Keratinocyte (primary cell): Measurements from ENCODE around the gene SYT2. TPM values are rescaled to one million over a fixed set of nuclear protein-coding genes. Genes with fewer than 3 reads are reported as not detected.

Experiments
- DNase-seq: peaks from one replicate; pipeline ENCODE4 v3.0.0-alpha.2; 2011; ENCODE audit warnings: low read depth, missing footprints, low spot score
- FAIRE-seq: peaks from 2 replicates; lab custom pipeline; 2011; peaks lifted over from hg19 to GRCh38; lab: Jason Lieb, UNC
- H2AFZ ChIP-seq: 2 replicates; pipeline ENCODE4 v1.6.0; 2012; ENCODE audit warnings: low read length, control low read depth, inconsistent platforms; ENCODE audit not compliant: control insufficient read depth
- H3K27ac ChIP-seq: 2 replicates; pipeline ENCODE4 v1.5.1; 2011; ENCODE audit warnings: low read length; ENCODE audit not compliant: control insufficient read depth, insufficient read depth
- H3K27me3 ChIP-seq: 3 replicates; pipeline ENCODE4 v1.6.0; 2011; ENCODE audit warnings: low read length; ENCODE audit not compliant: control insufficient read depth, insufficient read depth; ENCODE audit errors: extremely low read depth
- H3K36me3 ChIP-seq, 2 experiments: 2 replicates in 1 of 2; 3 replicates in 1 of 2; pipeline ENCODE4 v1.5.1; 2011; ENCODE audit warnings: low read length in 2 of 2, mild to moderate bottlenecking in 1 of 2; ENCODE audit not compliant: control insufficient read depth in 2 of 2, insufficient read depth in 2 of 2; ENCODE audit errors: extremely low read depth in 1 of 2
- H3K4me1 ChIP-seq: 3 replicates; pipeline ENCODE4 v1.5.1; 2011; ENCODE audit warnings: low read length; ENCODE audit not compliant: control insufficient read depth, insufficient read depth; ENCODE audit errors: extremely low read depth
- H3K4me2 ChIP-seq: 3 replicates; pipeline ENCODE4 v1.6.0; 2011; ENCODE audit warnings: low read depth, low read length; ENCODE audit not compliant: control insufficient read depth, insufficient read depth; ENCODE audit errors: extremely low read depth
- H3K4me3 ChIP-seq, 3 experiments: fragments of 200-600 bp in 1 of 3; sonication (generic) in 1 of 3; 2 replicates in 2 of 3; 3 replicates in 1 of 3; pipeline ENCODE4 v1.5.1; 2011 to 2016; ENCODE audit warnings: low read length in 3 of 3, mild to moderate bottlenecking in 3 of 3, control low read depth in 2 of 3, inconsistent platforms in 1 of 3, low read depth in 1 of 3, mixed read lengths in 1 of 3, mixed run types in 1 of 3, moderate library complexity in 1 of 3; ENCODE audit not compliant: control insufficient read depth in 2 of 3, insufficient read depth in 2 of 3; ENCODE audit errors: extremely low read depth in 1 of 3
- H3K79me2 ChIP-seq: 2 replicates; pipeline ENCODE4 v1.6.0; 2012; ENCODE audit warnings: low read length; ENCODE audit not compliant: control insufficient read depth, insufficient read depth
- H3K9ac ChIP-seq: 3 replicates; pipeline ENCODE4 v1.6.0; 2011; ENCODE audit warnings: low read length; ENCODE audit not compliant: control insufficient read depth, insufficient read depth; ENCODE audit errors: extremely low read depth
- H3K9me1 ChIP-seq: 3 replicates; pipeline ENCODE4 v1.6.0; 2011; ENCODE audit warnings: low read length; ENCODE audit not compliant: control insufficient read depth, insufficient read depth; ENCODE audit errors: extremely low read depth
- H3K9me3 ChIP-seq: 2 replicates; pipeline ENCODE4 v1.5.1; 2012; ENCODE audit warnings: low read depth, low read length; ENCODE audit not compliant: control insufficient read depth
- H4K20me1 ChIP-seq: 3 replicates; pipeline ENCODE4 v1.6.0; 2011; ENCODE audit warnings: low read length; ENCODE audit not compliant: control insufficient read depth, insufficient read depth; ENCODE audit errors: extremely low read depth
- EZH2 ChIP-seq: IDR thresholded peaks from one replicate; pipeline ENCODE4 v1.6.1; 2012; ENCODE audit warnings: inconsistent platforms, mild to moderate bottlenecking, low read length, moderate library complexity
- dilution Hi-C: fragments of 300-500 bp; cut with MboI; formaldehyde crosslinking; loops from one replicate; pipeline ENCODE4 v1.7.0; 2020; ENCODE audit warnings: low sequenced_read_pairs; ENCODE audit not compliant: extremely low pct_ligation_motif_present
- polyA plus RNA-seq, 5 experiments: library from polyadenylated mRNA; depleted of rRNA in 3 of 5; stranded (reverse) in 3 of 5; stranded (forward) in 1 of 5; unstranded in 1 of 5; fragments of >200 nt; gene quantifications; 1 replicate in 1 of 5; 2 replicates in 3 of 5; 3 replicates in 1 of 5; pipeline versions ENCODE4 v1.2.1 to v1.2.3, GENCODE V29; 2011 to 2012; ENCODE audit warnings: missing spikeins in 2 of 5, low read depth in 1 of 5, low replicate concordance in 1 of 5
- TF ChIP-seq, protein P1 (sequence below), 3 experiments: IDR thresholded peaks in 1 of 3; conservative IDR thresholded peaks in 1 of 3; optimal IDR thresholded peaks in 1 of 3; 2 replicates in 2 of 3; 3 replicates in 1 of 3; pipeline versions ENCODE3 to v1.5.1; 2011; ENCODE audit warnings: low read length in 3 of 3, mild to moderate bottlenecking in 3 of 3, moderate library complexity in 2 of 3, control low read depth in 1 of 3, inconsistent platforms in 1 of 3; ENCODE audit not compliant: insufficient read depth in 2 of 3; ENCODE audit errors: extremely low read depth in 1 of 3

SYT2 gene
- polyA plus RNA-seq, 1 donor (not counting 4 experiments of a cell fraction or from before 2014, with no cell fraction given), result not detected

GRCh38 chr1:202685641-202686040, 24.6 kb downstream of the SYT2 start:
- Histone ChIP-seq H3K27ac (no peak overlapping the region), H4K20me1 (no peaks in the 10 kb centered on the region), H3K79me2 (no peaks in the 10 kb centered on the region), H3K4me1 (no peaks in the 10 kb centered on the region), H3K4me3 (no peak overlapping the region), H3K9me1 (no peaks in the 10 kb centered on the region), H3K27me3 (peaks cover 41% of the 10 kb centered on the region), H3K9ac (no peak overlapping the region), H2AFZ (no peak overlapping the region), H3K36me3 (no peaks in the 10 kb centered on the region), H3K4me2 (no peak overlapping the region), H3K9me3 (no peaks in the 10 kb centered on the region)
- FAIRE-seq, result no peak
- no peak for TF ChIP-seq EZH2
- TF ChIP-seq, protein P1, sequence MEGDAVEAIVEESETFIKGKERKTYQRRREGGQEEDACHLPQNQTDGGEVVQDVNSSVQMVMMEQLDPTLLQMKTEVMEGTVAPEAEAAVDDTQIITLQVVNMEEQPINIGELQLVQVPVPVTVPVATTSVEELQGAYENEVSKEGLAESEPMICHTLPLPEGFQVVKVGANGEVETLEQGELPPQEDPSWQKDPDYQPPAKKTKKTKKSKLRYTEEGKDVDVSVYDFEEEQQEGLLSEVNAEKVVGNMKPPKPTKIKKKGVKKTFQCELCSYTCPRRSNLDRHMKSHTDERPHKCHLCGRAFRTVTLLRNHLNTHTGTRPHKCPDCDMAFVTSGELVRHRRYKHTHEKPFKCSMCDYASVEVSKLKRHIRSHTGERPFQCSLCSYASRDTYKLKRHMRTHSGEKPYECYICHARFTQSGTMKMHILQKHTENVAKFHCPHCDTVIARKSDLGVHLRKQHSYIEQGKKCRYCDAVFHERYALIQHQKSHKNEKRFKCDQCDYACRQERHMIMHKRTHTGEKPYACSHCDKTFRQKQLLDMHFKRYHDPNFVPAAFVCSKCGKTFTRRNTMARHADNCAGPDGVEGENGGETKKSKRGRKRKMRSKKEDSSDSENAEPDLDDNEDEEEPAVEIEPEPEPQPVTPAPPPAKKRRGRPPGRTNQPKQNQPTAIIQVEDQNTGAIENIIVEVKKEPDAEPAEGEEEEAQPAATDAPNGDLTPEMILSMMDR (optimal IDR thresholded peaks at IDR 0.05 in 1 of 3, IDR thresholded peaks at IDR 0.05 in 1 of 3, conservative IDR thresholded peaks at IDR 0.05 in 1 of 3; ENCODE audit: extremely low read depth in 1 of 3, insufficient read depth in 2 of 3, low read length in 3 of 3), result no peak
- dilution Hi-C loops, result no loop called here
- no peak for DNase-seq

DNA sequence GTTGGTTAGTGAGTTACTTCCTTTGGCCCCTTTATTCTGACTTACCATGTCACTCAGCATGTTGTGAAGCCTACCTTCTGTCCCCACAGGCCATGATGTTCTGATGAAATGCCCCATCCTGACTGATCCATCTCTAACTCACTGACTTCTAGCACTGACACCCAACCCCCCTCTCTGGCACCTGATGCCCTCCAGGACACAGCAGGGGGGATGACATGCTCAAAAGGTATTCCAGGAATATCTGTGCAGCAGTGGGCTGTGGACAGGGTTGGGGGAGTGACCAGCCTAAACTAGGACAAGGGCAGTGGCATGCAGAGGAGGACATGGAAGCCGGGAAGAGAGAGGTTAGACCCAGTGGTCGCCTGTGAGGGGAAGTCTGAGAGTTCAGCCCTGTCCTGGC, 25.5 kb downstream of the SYT2 start:
- no peak overlapping the region for H3K27ac ChIP-seq
- H3K79me2 ChIP-seq, result no peaks in the 10 kb centered on the region
- peaks cover 38% of the 10 kb centered on the region for H3K27me3 ChIP-seq
- no peaks in the 10 kb centered on the region for H4K20me1 ChIP-seq
- no peaks in the 10 kb centered on the region for H3K36me3 ChIP-seq
- H3K4me1 ChIP-seq, result no peaks in the 10 kb centered on the region
- no peak overlapping the region for H3K4me3 ChIP-seq
- H3K4me2 ChIP-seq, result no peak overlapping the region
- no peak overlapping the region for H2AFZ ChIP-seq
- no peaks in the 10 kb centered on the region for H3K9me1 ChIP-seq
- dilution Hi-C loops, result no loop called here
- no peaks in the 10 kb centered on the region for H3K9me3 ChIP-seq
- DNase-seq, result no peak
- TF ChIP-seq, protein P1 (optimal IDR thresholded peaks at IDR 0.05 in 1 of 3, IDR thresholded peaks at IDR 0.05 in 1 of 3, conservative IDR thresholded peaks at IDR 0.05 in 1 of 3; ENCODE audit: extremely low read depth in 1 of 3, insufficient read depth in 2 of 3, low read length in 3 of 3), result no peak
- no peak for TF ChIP-seq EZH2
- no peak for FAIRE-seq
- H3K9ac ChIP-seq, result no peak overlapping the region
